Loucy (cell line): ENCODE measurements around the gene CDT1.

Experiments
- H2AFZ ChIP-seq: fragments of 200-600 bp; sonication (generic); 2 replicates; pipeline ENCODE4 v1.6.0; 2016; ENCODE audit warnings: antibody characterized with exemption, mild to moderate bottlenecking, low read length, moderate library complexity
- H3F3A ChIP-seq: fragments of 200-600 bp; 2 replicates; pipeline ENCODE4 v1.6.0; 2016; ENCODE audit warnings: antibody characterized with exemption, low read depth, mild to moderate bottlenecking
- H3K27me3 ChIP-seq: fragments of 200-600 bp; sonication (generic); 2 replicates; pipeline ENCODE4 v1.6.1; 2014; ENCODE audit warnings: low read length, mild to moderate bottlenecking; ENCODE audit not compliant: insufficient read depth, poor library complexity, severe bottlenecking
- H3K36me3 ChIP-seq: fragments of 200-600 bp; sonication (generic); 2 replicates; pipeline ENCODE4 v1.6.1; 2016; ENCODE audit warnings: low read length; ENCODE audit not compliant: insufficient read depth
- H3K4me1 ChIP-seq: fragments of 200-600 bp; sonication (generic); 2 replicates; pipeline ENCODE4 v1.5.1; 2014; ENCODE audit warnings: low read length, mild to moderate bottlenecking; ENCODE audit not compliant: insufficient read depth, poor library complexity, severe bottlenecking
- H3K4me2 ChIP-seq: fragments of 200-600 bp; sonication (generic); 2 replicates; pipeline ENCODE4 v1.6.0; 2014; ENCODE audit warnings: antibody characterized with exemption, low read length, low read depth, mild to moderate bottlenecking; ENCODE audit not compliant: poor library complexity, severe bottlenecking
- H3K4me3 ChIP-seq: fragments of 200-600 bp; sonication (generic); 2 replicates; pipeline ENCODE4 v1.5.1; 2014; ENCODE audit warnings: low read length, mild to moderate bottlenecking, mixed read lengths; ENCODE audit not compliant: poor library complexity, severe bottlenecking
- H3K79me2 ChIP-seq: fragments of 200-600 bp; sonication (generic); 2 replicates; pipeline ENCODE4 v1.6.1; 2014; ENCODE audit warnings: low read length; ENCODE audit not compliant: insufficient read depth
- H3K9ac ChIP-seq: fragments of 200-600 bp; sonication (generic); 2 replicates; pipeline ENCODE4 v1.6.0; 2014; ENCODE audit warnings: mild to moderate bottlenecking, low read depth, low read length, moderate library complexity; ENCODE audit not compliant: poor library complexity, severe bottlenecking
- H3K9me2 ChIP-seq: fragments of 200-600 bp; sonication (generic); replicated peaks from 2 replicates; pipeline ENCODE4 v1.6.1; 2016; ENCODE audit warnings: low read depth, low read length, mixed read lengths
- H3K9me3 ChIP-seq: fragments of 200-600 bp; sonication (generic); 2 replicates; pipeline ENCODE4 v1.6.1; 2014; ENCODE audit warnings: mild to moderate bottlenecking, antibody characterized with exemption, low read length, low read depth; ENCODE audit not compliant: insufficient read depth
- H4K20me1 ChIP-seq: fragments of 200-600 bp; sonication (generic); 2 replicates; pipeline ENCODE4 v1.6.0; 2014; ENCODE audit warnings: antibody characterized with exemption, low read length, mild to moderate bottlenecking; ENCODE audit not compliant: insufficient read depth, poor library complexity, severe bottlenecking
- EZH2phosphoT487 ChIP-seq: fragments of 200-600 bp; IDR thresholded peaks from 2 replicates; pipeline ENCODE4 v1.6.1; 2018; ENCODE audit warnings: antibody characterized with exemption, mild to moderate bottlenecking, moderate library complexity, borderline replicate concordance
- TF ChIP-seq, protein P1 (sequence below): fragments of 200-600 bp; sonication (generic); conservative IDR thresholded peaks from 2 replicates; pipeline ENCODE4 v1.5.1; 2014; ENCODE audit warnings: mild to moderate bottlenecking, antibody characterized with exemption, low read length

Gene CDT1

GRCh38 chr16:88839745-88840599 is 36.4 kb downstream of the CDT1 start:
- no peaks in the 10 kb centered on the region for H3F3A ChIP-seq
- H3K79me2 ChIP-seq: no peaks in the 10 kb centered on the region
- no peak overlapping the region for H3K4me3 ChIP-seq
- no peaks in the 10 kb centered on the region for H3K9me2 ChIP-seq
- no peaks in the 10 kb centered on the region for H4K20me1 ChIP-seq
- H3K4me2 ChIP-seq: no peak overlapping the region
- no peaks in the 10 kb centered on the region for H3K27me3 ChIP-seq
- H3K4me1 ChIP-seq: no peaks in the 10 kb centered on the region
- TF ChIP-seq, protein P1, sequence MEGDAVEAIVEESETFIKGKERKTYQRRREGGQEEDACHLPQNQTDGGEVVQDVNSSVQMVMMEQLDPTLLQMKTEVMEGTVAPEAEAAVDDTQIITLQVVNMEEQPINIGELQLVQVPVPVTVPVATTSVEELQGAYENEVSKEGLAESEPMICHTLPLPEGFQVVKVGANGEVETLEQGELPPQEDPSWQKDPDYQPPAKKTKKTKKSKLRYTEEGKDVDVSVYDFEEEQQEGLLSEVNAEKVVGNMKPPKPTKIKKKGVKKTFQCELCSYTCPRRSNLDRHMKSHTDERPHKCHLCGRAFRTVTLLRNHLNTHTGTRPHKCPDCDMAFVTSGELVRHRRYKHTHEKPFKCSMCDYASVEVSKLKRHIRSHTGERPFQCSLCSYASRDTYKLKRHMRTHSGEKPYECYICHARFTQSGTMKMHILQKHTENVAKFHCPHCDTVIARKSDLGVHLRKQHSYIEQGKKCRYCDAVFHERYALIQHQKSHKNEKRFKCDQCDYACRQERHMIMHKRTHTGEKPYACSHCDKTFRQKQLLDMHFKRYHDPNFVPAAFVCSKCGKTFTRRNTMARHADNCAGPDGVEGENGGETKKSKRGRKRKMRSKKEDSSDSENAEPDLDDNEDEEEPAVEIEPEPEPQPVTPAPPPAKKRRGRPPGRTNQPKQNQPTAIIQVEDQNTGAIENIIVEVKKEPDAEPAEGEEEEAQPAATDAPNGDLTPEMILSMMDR: no peak
- no peak for TF ChIP-seq EZH2phosphoT487
- no peak overlapping the region for H3K9ac ChIP-seq
- no peaks in the 10 kb centered on the region for H3K36me3 ChIP-seq
- H2AFZ ChIP-seq: no peak overlapping the region
- no peaks in the 10 kb centered on the region for H3K9me3 ChIP-seq

DNA sequence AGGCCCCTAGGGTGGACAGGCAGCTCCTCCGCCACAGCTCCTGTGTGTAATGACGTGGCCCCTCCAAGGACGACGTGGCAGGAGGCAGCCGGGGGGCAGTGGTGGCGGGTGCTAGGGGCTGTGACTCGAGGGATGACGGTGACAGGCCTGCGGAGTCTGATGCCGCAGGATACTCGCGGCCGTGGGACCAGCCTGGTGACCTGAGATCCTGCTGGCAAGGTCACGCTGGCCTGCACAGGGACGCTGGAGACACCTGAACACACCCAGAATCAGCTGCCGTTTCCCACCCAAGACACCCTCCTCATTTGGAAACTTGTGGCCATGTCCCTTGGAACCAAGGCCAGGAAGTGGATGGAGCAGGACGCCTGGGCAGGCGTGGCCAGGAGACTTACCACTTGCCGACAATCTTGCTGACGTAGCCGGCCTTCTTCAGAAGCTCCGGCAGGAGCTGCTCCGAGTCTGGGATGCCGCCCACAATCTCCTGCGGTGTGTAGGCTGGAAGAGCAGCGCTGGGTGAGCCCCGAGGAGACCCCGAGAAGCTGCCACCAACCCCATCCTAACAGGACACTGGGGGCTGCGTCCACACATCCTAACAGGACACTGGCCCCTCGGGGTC is 37.1 kb downstream of the CDT1 start:
- Histone ChIP-seq H3F3A (no peaks in the 10 kb centered on the region), H3K79me2 (no peaks in the 10 kb centered on the region), H3K27me3 (no peaks in the 10 kb centered on the region), H2AFZ (no peak overlapping the region), H3K36me3 (no peaks in the 10 kb centered on the region), H3K9me2 (no peaks in the 10 kb centered on the region), H3K4me3 (no peak overlapping the region), H3K4me1 (no peaks in the 10 kb centered on the region), H4K20me1 (no peaks in the 10 kb centered on the region), H3K9me3 (no peaks in the 10 kb centered on the region), H3K9ac (no peak overlapping the region), H3K4me2 (no peak overlapping the region)
- TF ChIP-seq EZH2phosphoT487: no peak
- TF ChIP-seq, protein P1: no peak

GRCh38 chr16:88841521-88842307 is 38.1 kb downstream of the CDT1 start:
- Histone ChIP-seq H4K20me1 (no peaks in the 10 kb centered on the region), H3K4me2 (no peak overlapping the region), H3K79me2 (no peaks in the 10 kb centered on the region), H3K4me1 (no peaks in the 10 kb centered on the region), H3K9me2 (no peaks in the 10 kb centered on the region), H3K4me3 (no peak overlapping the region), H3K9me3 (no peaks in the 10 kb centered on the region), H3F3A (no peaks in the 10 kb centered on the region), H3K36me3 (no peaks in the 10 kb centered on the region), H2AFZ (no peak overlapping the region), H3K27me3 (no peaks in the 10 kb centered on the region), H3K9ac (no peak overlapping the region)
- no peak for TF ChIP-seq EZH2phosphoT487
- TF ChIP-seq, protein P1: no peak
